MCF 10A (cell line): Measurements from ENCODE around the gene PSTPIP2. TPM values are rescaled to one million over a fixed set of nuclear protein-coding genes. Genes with fewer than 3 reads are reported as not detected.

Source experiments
- BruUV-seq: library from RNA; stranded (reverse); fragments of 400-500 nt; replicated peaks from 2 replicates; lab custom pipeline; 2021; lab: Mats Ljungman, UMichigan
- CTCF ChIA-PET: fragments of 300-600 bp; sonication (Branson Sonifier 250); formaldehyde crosslinking; extraction: SDS; loops from one replicate; lab custom pipeline; 2021; ENCODE audit warnings: antibody characterized with exemption, inconsistent platforms; lab: Yijun Ruan, JAX
- POLR2A ChIA-PET: fragments of 300-600, 350-650 bp; sonication (Branson Sonifier 250); formaldehyde crosslinking; extraction: SDS; loops from one replicate; lab custom pipeline; 2020; ENCODE audit warnings: antibody characterized with exemption, inconsistent platforms; lab: Yijun Ruan, JAX
- DNase-seq: peaks from one replicate; pipeline ENCODE4 v3.0.0-alpha.2; 2018; ENCODE audit not compliant: unreplicated experiment
- H3K27ac Mint-ChIP-seq: one replicate; pipeline ENCODE4 v1.8.0; 2022; ENCODE audit warnings: mild to moderate bottlenecking, low read depth, mixed read lengths; ENCODE audit not compliant: unreplicated experiment
- H3K27me3 Mint-ChIP-seq: one replicate; pipeline ENCODE4 v1.8.0; 2022; ENCODE audit warnings: mixed read lengths; ENCODE audit not compliant: insufficient read depth, unreplicated experiment
- H3K36me3 Mint-ChIP-seq: one replicate; pipeline ENCODE4 v1.8.0; 2022; ENCODE audit warnings: mild to moderate bottlenecking, moderate library complexity, mixed read lengths; ENCODE audit not compliant: insufficient read depth, unreplicated experiment
- H3K4me1 Mint-ChIP-seq: one replicate; pipeline ENCODE4 v1.8.0; 2022; ENCODE audit warnings: mixed read lengths; ENCODE audit not compliant: insufficient read depth, unreplicated experiment
- H3K4me3 Mint-ChIP-seq: one replicate; pipeline ENCODE4 v1.8.0; 2022; ENCODE audit warnings: mild to moderate bottlenecking, moderate library complexity, mixed read lengths; ENCODE audit not compliant: unreplicated experiment
- H3K9me3 Mint-ChIP-seq: one replicate; pipeline ENCODE4 v1.8.0; 2022; ENCODE audit warnings: mixed read lengths; ENCODE audit not compliant: unreplicated experiment
- CTCF ChIP-seq: fragments of 200-600 bp; IDR thresholded peaks from one replicate; pipeline ENCODE4 v1.8.0; 2022; ENCODE audit warnings: antibody characterized with exemption, mild to moderate bottlenecking; ENCODE audit not compliant: unreplicated experiment
- intact Hi-C: fragments of 100-400 bp; cut with micrococcal nuclease; formaldehyde crosslinking; loops from 2 replicates; pipeline ENCODE4 v1.14.1; 2022
- total RNA-seq: library from RNA; stranded (reverse); gene quantifications from 2 replicates; pipeline ENCODE4 v1.2.3, GENCODE V29; 2022

The PSTPIP2 gene
- total RNA-seq, 1 experiment from 2014 or later: 27.9 TPM

- ChIA-PET POLR2A (interaction anchor here (0.7 kb wide), 1 partner anchor 70 kb away, joined by 4 read pairs; the partner anchor contains the start of gene PSTPIP2), CTCF (no interaction called here)
- DNase-seq: no peak
- Mint-ChIP-seq H3K27me3 (no peaks in the 10 kb centered on the region), H3K4me3 (no peak overlapping the region), H3K27ac (no peak overlapping the region), H3K4me1 (no peaks in the 10 kb centered on the region), H3K36me3 (peaks cover 11% of the 10 kb centered on the region), H3K9me3 (peaks cover 11% of the 10 kb centered on the region)
- BruUV-seq: no TSS peak
- intact Hi-C loops: no loop called here
- no peak for TF ChIP-seq CTCF
Observed at GRCh38 chr18:46001892-46002291, 70.2 kb downstream of the PSTPIP2 start.

- H3K36me3 Mint-ChIP-seq: peaks cover 18% of the 10 kb centered on the region
- CTCF ChIA-PET: interaction anchor here (1.6 kb wide), 1 partner anchor 122 kb away, joined by 3 read pairs; no protein-coding TSS in a partner anchor
- TF ChIP-seq CTCF: no peak
- no peak overlapping the region for H3K27ac Mint-ChIP-seq
- no peak overlapping the region for H3K4me3 Mint-ChIP-seq
- intact Hi-C loops: no loop called here
- no peaks in the 10 kb centered on the region for H3K27me3 Mint-ChIP-seq
- BruUV-seq: no TSS peak
- POLR2A ChIA-PET: no interaction called here
- no peaks in the 10 kb centered on the region for H3K4me1 Mint-ChIP-seq
- DNase-seq: no peak
- peaks cover 11% of the 10 kb centered on the region for H3K9me3 Mint-ChIP-seq
Observed at GRCh38 chr18:46001074-46001473, 71.0 kb downstream of the PSTPIP2 start.

- intact Hi-C loops: no loop called here
- POLR2A ChIA-PET: no interaction called here
- CTCF ChIA-PET: interaction anchor here (1.2 to 1.6 kb wide), 2 partner anchors 35 to 120 kb away, joined by 3 read pairs; no protein-coding TSS in a partner anchor
- H3K27ac Mint-ChIP-seq: no peak overlapping the region
- no TSS peak for BruUV-seq
- H3K36me3 Mint-ChIP-seq: peaks cover 18% of the 10 kb centered on the region
- no peaks in the 10 kb centered on the region for H3K27me3 Mint-ChIP-seq
- DNase-seq: no peak
- no peak for TF ChIP-seq CTCF
- H3K4me1 Mint-ChIP-seq: no peaks in the 10 kb centered on the region
- peaks cover 11% of the 10 kb centered on the region for H3K9me3 Mint-ChIP-seq
- no peak overlapping the region for H3K4me3 Mint-ChIP-seq
Observed at GRCh38 chr18:45999536-45999935, 72.5 kb downstream of the PSTPIP2 start.

GRCh38 chr18:45998244-45998643 is 73.8 kb downstream of the PSTPIP2 start:
- no peak for DNase-seq
- POLR2A ChIA-PET: no interaction called here
- Mint-ChIP-seq H3K27ac (no peak overlapping the region), H3K4me3 (no peak overlapping the region), H3K27me3 (no peaks in the 10 kb centered on the region), H3K9me3 (peaks cover 11% of the 10 kb centered on the region), H3K4me1 (peaks cover 9% of the 10 kb centered on the region), H3K36me3 (peaks cover 23% of the 10 kb centered on the region)
- CTCF ChIA-PET: interaction anchor here (0.8 to 1.1 kb wide), 3 partner anchors 10 to 24 kb away, joined by 3 to 4 read pairs (median 3); no protein-coding TSS in a partner anchor
- no peak for TF ChIP-seq CTCF
- BruUV-seq: no TSS peak
- intact Hi-C loops: no loop called here
